GM19328 (cell line): ENCODE results near the gene ZNF783.
"Not testable (repeated sequence)": the region's sequence is repeated elsewhere in the genome, so short reads cannot be mapped to it uniquely, and the experiment has no call there.

Experiments
- ATAC-seq: cut with Tn5 transposase; IDR thresholded peaks from one replicate; pipeline ENCODE4 v1.9.1; 2021; ENCODE audit warnings: mild to moderate bottlenecking, moderate library complexity; ENCODE audit not compliant: unreplicated experiment

The ZNF783 gene

GRCh38 chr7:149261829-149262617, at the start of gene ZNF783:
TSS of gene ZNF783 (plus strand) at chr7:149262196. CDS start at chr7:149262334, 138 bp downstream.
- peak; percentile 83 for ATAC-seq

GRCh38 chr7:149214020-149214720, 47.8 kb upstream of the ZNF783 start:
- ATAC-seq, result no peak

GRCh38 chr7:149216402-149216801, 45.6 kb upstream of the ZNF783 start:
- ATAC-seq, result no peak

GRCh38 chr7:149217570-149217969, 44.4 kb upstream of the ZNF783 start:
- no peak for ATAC-seq

- no peak for ATAC-seq
These were observed 43.3 kb upstream of the ZNF783 start for GRCh38 chr7:149218469-149219420.

GRCh38 chr7:149220534-149220933, 41.5 kb upstream of the ZNF783 start:
- ATAC-seq, result no peak

GRCh38 chr7:149223176-149223575, 38.8 kb upstream of the ZNF783 start:
- no peak for ATAC-seq

- ATAC-seq, result no peak
These were observed 38.2 kb upstream of the ZNF783 start for GRCh38 chr7:149223761-149224160.

GRCh38 chr7:149224352-149224751, 37.6 kb upstream of the ZNF783 start:
- ATAC-seq, result no peak

GRCh38 chr7:149225106-149225505, 36.9 kb upstream of the ZNF783 start:
- ATAC-seq, result no peak

GRCh38 chr7:149225656-149226055, 36.3 kb upstream of the ZNF783 start:
- ATAC-seq, result no peak

- not testable (repeated sequence) for ATAC-seq
These were observed 35.6 kb upstream of the ZNF783 start for GRCh38 chr7:149226366-149226765.

- ATAC-seq, result no peak
These were observed 35.0 kb upstream of the ZNF783 start for GRCh38 chr7:149226840-149227494.

GRCh38 chr7:149228831-149229471, 33.0 kb upstream of the ZNF783 start:
- no peak for ATAC-seq

GRCh38 chr7:149229526-149229925, 32.5 kb upstream of the ZNF783 start:
- no peak for ATAC-seq

GRCh38 chr7:149232362-149232761, 29.6 kb upstream of the ZNF783 start:
- no peak for ATAC-seq

GRCh38 chr7:149233655-149234204, 28.3 kb upstream of the ZNF783 start:
- ATAC-seq, result not testable (repeated sequence)

- ATAC-seq, result no peak
These were observed 24.5 kb upstream of the ZNF783 start for GRCh38 chr7:149237502-149237901.

GRCh38 chr7:149238051-149238450, 23.9 kb upstream of the ZNF783 start:
- no peak for ATAC-seq
